B cell (primary cell): ENCODE data around the gene QKI. TPM values are rescaled to one million over a fixed set of nuclear protein-coding genes. Genes with fewer than 3 reads are reported as not detected.

Experiments
- ATAC-seq: fragments of 200-7000 bp; cut with Tn5 transposase; one replicate; pipeline ENCODE4 v1.10.0; 2021; ENCODE audit warnings: low read depth, mild to moderate bottlenecking, moderate number of reproducible peaks, moderate library complexity
- CTCF ChIA-PET: fragments of 350-600 bp; sonication (Branson Sonifier 250); formaldehyde crosslinking; loops from one replicate; lab custom pipeline; 2021; ENCODE audit warnings: antibody characterized with exemption, inconsistent platforms; lab: Charles Lee
- POLR2A ChIA-PET: fragments of 350-600 bp; sonication (Branson Sonifier 250); formaldehyde crosslinking; loops from one replicate; lab custom pipeline; 2021; ENCODE audit warnings: antibody characterized with exemption; lab: Charles Lee
- DNase-seq: peaks from one replicate; pipeline ENCODE4 v3.0.0; 2013
- H2AFZ ChIP-seq: 2 replicates; pipeline ENCODE4 v1.6.1; 2012; ENCODE audit warnings: mild to moderate bottlenecking, low read depth, low read length; ENCODE audit not compliant: insufficient read depth, poor library complexity, severe bottlenecking
- H3K27ac ChIP-seq, 2 donors: 1 replicate in 1 of 2; 2 replicates in 1 of 2; pipeline ENCODE4 v1.5.1; 2012 to 2013; ENCODE audit warnings: low read length in 2 of 2, mild to moderate bottlenecking in 2 of 2, moderate library complexity in 1 of 2
- H3K27me3 ChIP-seq, 4 experiments: fragments of 200-600 bp in 1 of 4; sonication (generic) in 1 of 4; replicated peaks in 1 of 4; 1 replicate in 2 of 4; 2 replicates in 2 of 4; pipeline versions ENCODE4 v1.6.1 to v1.7.0; 2013 to 2016; ENCODE audit warnings: low read length in 3 of 4, mild to moderate bottlenecking in 2 of 4, mixed read lengths in 1 of 4, moderate library complexity in 1 of 4; ENCODE audit not compliant: insufficient read depth in 4 of 4, control insufficient read depth in 3 of 4; ENCODE audit errors: control extremely low read depth in 1 of 4
- H3K36me3 ChIP-seq, 2 experiments: replicated peaks in 1 of 2; 1 replicate in 1 of 2; 2 replicates in 1 of 2; pipeline versions ENCODE4 v1.6.1 to v1.7.1; 2013; ENCODE audit warnings: low read length in 1 of 2; ENCODE audit not compliant: insufficient read depth in 2 of 2, control insufficient read depth in 1 of 2; ENCODE audit errors: control extremely low read depth in 1 of 2, extremely low read depth in 1 of 2
- H3K4me1 ChIP-seq, 2 donors: fragments of 200-600 bp in 1 of 2; sonication (generic) in 1 of 2; 1 replicate in 1 of 2; 2 replicates in 1 of 2; pipeline versions ENCODE4 v1.5.1 to v1.6.1; 2013 to 2017; ENCODE audit warnings: low read length in 2 of 2; ENCODE audit not compliant: control insufficient read depth in 2 of 2, insufficient read depth in 2 of 2
- H3K4me2 ChIP-seq: replicated peaks from 2 replicates; pipeline ENCODE3; 2012; ENCODE audit warnings: mild to moderate bottlenecking, low read depth, low read length; ENCODE audit not compliant: poor library complexity, severe bottlenecking
- H3K4me3 ChIP-seq, 5 experiments: fragments of 200-600 bp in 1 of 5; sonication (generic) in 1 of 5; 1 replicate in 3 of 5; 2 replicates in 2 of 5; pipeline versions ENCODE4 v1.5.1 to v1.7.0; 2011 to 2016; ENCODE audit warnings: low read length in 4 of 5, mild to moderate bottlenecking in 4 of 5, low read depth in 2 of 5, control low read depth in 1 of 5, moderate library complexity in 1 of 5; ENCODE audit not compliant: insufficient read depth in 1 of 5; ENCODE audit errors: control extremely low read depth in 1 of 5, extremely low read depth in 1 of 5
- H3K79me2 ChIP-seq: fragments of 200-600 bp; sonication (generic); one replicate; pipeline ENCODE4 v1.6.0; 2016; ENCODE audit warnings: low read length; ENCODE audit not compliant: control insufficient read depth, insufficient read depth
- H3K9ac ChIP-seq: fragments of 200-600 bp; sonication (generic); 2 replicates; pipeline ENCODE4 v1.6.1; 2017; ENCODE audit warnings: mild to moderate bottlenecking, low read length, moderate library complexity
- H3K9me3 ChIP-seq, 3 donors: one replicate each; pipeline versions ENCODE4 v1.6.1 to v1.7.1; 2013; ENCODE audit warnings: low read length in 2 of 3; ENCODE audit not compliant: control insufficient read depth in 2 of 3, insufficient read depth in 1 of 3; ENCODE audit errors: control extremely low read depth in 1 of 3
- H4K20me1 ChIP-seq: 2 replicates; pipeline ENCODE4 v1.6.0; 2012; ENCODE audit warnings: mild to moderate bottlenecking, low read length; ENCODE audit not compliant: insufficient read depth, control insufficient read depth, poor library complexity, severe bottlenecking
- H3K27ac Mint-ChIP-seq: one replicate; pipeline ENCODE4 v1.8.0; 2021; ENCODE audit warnings: mixed read lengths
- H3K27me3 Mint-ChIP-seq: one replicate; pipeline ENCODE4 v1.8.0; 2021; ENCODE audit warnings: mixed read lengths
- H3K4me1 Mint-ChIP-seq: one replicate; pipeline ENCODE4 v1.8.0; 2021; ENCODE audit warnings: mixed read lengths
- H3K4me3 Mint-ChIP-seq: one replicate; pipeline ENCODE4 v1.8.0; 2021; ENCODE audit warnings: mixed read lengths
- H3K9me3 Mint-ChIP-seq: one replicate; pipeline ENCODE4 v1.8.0; 2022; ENCODE audit warnings: mixed read lengths; ENCODE audit not compliant: insufficient read depth
- EZH2 ChIP-seq: IDR thresholded peaks from 2 replicates; pipeline ENCODE4 v1.6.1; 2012; ENCODE audit warnings: borderline replicate concordance, low read depth, mild to moderate bottlenecking, moderate library complexity, low read length; ENCODE audit not compliant: insufficient read depth, poor library complexity, severe bottlenecking
- WGBS: methylation state at CpG from one replicate; pipeline ENCODE4 v1.1.5; 2013; ENCODE audit warnings: missing lambda C conversion rate; ENCODE audit not compliant: insufficient coverage; 5-methylcytosine and 5-hydroxymethylcytosine counted together
- intact Hi-C: fragments of 100-400 bp; cut with micrococcal nuclease; formaldehyde crosslinking; loops from one replicate; pipeline ENCODE4 v1.10.0; 2022
- polyA plus RNA-seq: library from polyadenylated mRNA; depleted of rRNA; stranded (reverse); fragments of >200 nt; gene quantifications from 2 replicates; pipeline ENCODE4 v1.2.3, GENCODE V29; 2012
- total RNA-seq, 2 donors: library from RNA; stranded (reverse); fragments of 120-200 nt in 1 of 2; gene quantifications; 1 replicate in 1 of 2; 2 replicates in 1 of 2; pipeline versions ENCODE4 v1.2.3 to v1.2.4, GENCODE V29; 2013 to 2022
- TF ChIP-seq, protein P1 (sequence below): fragments of 200-600 bp; IDR thresholded peaks from one replicate; pipeline ENCODE4 v1.8.0; 2022; ENCODE audit warnings: antibody characterized with exemption, mild to moderate bottlenecking

QKI gene
- total and polyA plus RNA-seq, 2 donors (not counting 1 experiment from before 2014, with no cell fraction given): 38.8 to 79.5 TPM

DNA sequence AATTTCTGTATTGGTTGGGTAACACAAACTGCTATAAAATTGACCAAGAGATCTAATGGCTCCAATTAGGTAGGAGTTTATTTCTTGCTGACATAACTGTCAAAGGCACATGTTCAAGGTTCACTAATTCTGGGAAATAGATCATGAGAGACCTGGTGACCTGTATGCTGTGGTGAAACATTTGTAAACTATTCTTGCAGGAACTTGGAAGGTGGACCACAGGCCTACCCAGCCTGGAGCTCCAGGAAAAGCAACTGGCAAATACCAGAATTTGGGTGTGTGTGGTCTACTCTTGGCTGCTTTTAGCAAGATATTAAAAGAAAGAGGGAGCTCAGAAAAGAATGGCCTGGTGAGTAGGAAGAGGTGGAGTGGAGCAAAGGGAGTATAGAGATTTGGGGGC, 184.6 kb downstream of the QKI start:
- no peak overlapping the region for H3K4me3 Mint-ChIP-seq
- no peak overlapping the region for H2AFZ ChIP-seq
- H4K20me1 ChIP-seq: no peaks in the 10 kb centered on the region
- H3K36me3 ChIP-seq: no peaks in the 10 kb centered on the region
- no peaks in the 10 kb centered on the region for H3K4me1 Mint-ChIP-seq
- no peak overlapping the region for H3K27ac Mint-ChIP-seq
- no peaks in the 10 kb centered on the region for H3K9me3 Mint-ChIP-seq
- no peak for TF ChIP-seq EZH2
- TF ChIP-seq, protein P1, sequence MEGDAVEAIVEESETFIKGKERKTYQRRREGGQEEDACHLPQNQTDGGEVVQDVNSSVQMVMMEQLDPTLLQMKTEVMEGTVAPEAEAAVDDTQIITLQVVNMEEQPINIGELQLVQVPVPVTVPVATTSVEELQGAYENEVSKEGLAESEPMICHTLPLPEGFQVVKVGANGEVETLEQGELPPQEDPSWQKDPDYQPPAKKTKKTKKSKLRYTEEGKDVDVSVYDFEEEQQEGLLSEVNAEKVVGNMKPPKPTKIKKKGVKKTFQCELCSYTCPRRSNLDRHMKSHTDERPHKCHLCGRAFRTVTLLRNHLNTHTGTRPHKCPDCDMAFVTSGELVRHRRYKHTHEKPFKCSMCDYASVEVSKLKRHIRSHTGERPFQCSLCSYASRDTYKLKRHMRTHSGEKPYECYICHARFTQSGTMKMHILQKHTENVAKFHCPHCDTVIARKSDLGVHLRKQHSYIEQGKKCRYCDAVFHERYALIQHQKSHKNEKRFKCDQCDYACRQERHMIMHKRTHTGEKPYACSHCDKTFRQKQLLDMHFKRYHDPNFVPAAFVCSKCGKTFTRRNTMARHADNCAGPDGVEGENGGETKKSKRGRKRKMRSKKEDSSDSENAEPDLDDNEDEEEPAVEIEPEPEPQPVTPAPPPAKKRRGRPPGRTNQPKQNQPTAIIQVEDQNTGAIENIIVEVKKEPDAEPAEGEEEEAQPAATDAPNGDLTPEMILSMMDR: no peak
- no peak overlapping the region for H3K4me3 ChIP-seq
- H3K79me2 ChIP-seq: no peaks in the 10 kb centered on the region
- no peak overlapping the region for H3K9ac ChIP-seq
- ChIA-PET POLR2A (no interaction called here), CTCF (no interaction called here)
- peaks cover 0 to 1% (median 0%) of the 10 kb centered on the region in 3 donors for H3K9me3 ChIP-seq
- intact Hi-C loops: no loop called here
- H3K4me2 ChIP-seq: no peak overlapping the region
- DNase-seq (no peak), ATAC-seq (no peak)
- no peak overlapping the region for H3K27ac ChIP-seq
- H3K4me1 ChIP-seq: no peaks in the 10 kb centered on the region
- no peaks in the 10 kb centered on the region for H3K27me3 ChIP-seq
- no peaks in the 10 kb centered on the region for H3K27me3 Mint-ChIP-seq

DNA sequence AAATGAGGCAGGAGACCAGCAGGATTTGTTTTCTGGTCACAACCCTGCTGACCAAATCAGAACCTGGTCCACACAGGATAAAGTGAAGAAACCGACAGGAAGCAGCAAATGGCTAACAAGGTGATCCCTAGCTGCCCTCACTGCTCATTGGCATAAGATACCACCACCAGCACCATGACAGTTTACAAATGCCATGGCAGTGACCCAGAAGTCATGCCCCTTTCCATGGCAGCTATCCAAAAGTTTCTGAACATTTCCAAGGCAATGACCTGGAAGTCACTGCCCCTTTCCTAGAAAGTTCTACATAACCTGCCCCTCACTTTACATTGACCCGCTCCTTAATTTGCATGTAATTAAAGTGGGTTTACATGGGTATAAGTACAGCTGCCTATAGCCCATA, 185.2 kb downstream of the QKI start:
- Histone ChIP-seq H3K9ac (no peak overlapping the region), H3K27me3 (no peaks in the 10 kb centered on the region), H4K20me1 (no peaks in the 10 kb centered on the region), H3K4me2 (no peak overlapping the region), H3K4me1 (no peaks in the 10 kb centered on the region), H2AFZ (no peak overlapping the region), H3K79me2 (no peaks in the 10 kb centered on the region), H3K9me3 (peaks cover 0 to 1% (median 0%) of the 10 kb centered on the region in 3 donors), H3K36me3 (no peaks in the 10 kb centered on the region), H3K27ac (no peak overlapping the region), H3K4me3 (no peak overlapping the region)
- no peak for ATAC-seq
- ChIA-PET CTCF (no interaction called here), POLR2A (no interaction called here)
- no peak overlapping the region for H3K4me3 Mint-ChIP-seq
- no CpG with 5 or more reads among the region's 2 CpGs for WGBS
- intact Hi-C loops: no loop called here
- no peak for DNase-seq
- no peak overlapping the region for H3K27ac Mint-ChIP-seq
- H3K9me3 Mint-ChIP-seq: no peaks in the 10 kb centered on the region
- no peaks in the 10 kb centered on the region for H3K27me3 Mint-ChIP-seq
- H3K4me1 Mint-ChIP-seq: no peaks in the 10 kb centered on the region
- TF ChIP-seq, protein P1: no peak
- TF ChIP-seq EZH2: no peak
